GM04504 (cell line): ENCODE data around the gene SZT2.
A peak's percentile ranks its signal among the peaks of the same experiment; 100 is the strongest.
"Not testable (repeated sequence)": the region's sequence is repeated elsewhere in the genome, so short reads cannot be mapped to it uniquely, and the experiment has no call there.

Source experiments
- DNase-seq: peaks from one replicate; pipeline ENCODE4 v3.0.0-alpha.2; 2012; ENCODE audit warnings: low read depth

SZT2 gene

DNA sequence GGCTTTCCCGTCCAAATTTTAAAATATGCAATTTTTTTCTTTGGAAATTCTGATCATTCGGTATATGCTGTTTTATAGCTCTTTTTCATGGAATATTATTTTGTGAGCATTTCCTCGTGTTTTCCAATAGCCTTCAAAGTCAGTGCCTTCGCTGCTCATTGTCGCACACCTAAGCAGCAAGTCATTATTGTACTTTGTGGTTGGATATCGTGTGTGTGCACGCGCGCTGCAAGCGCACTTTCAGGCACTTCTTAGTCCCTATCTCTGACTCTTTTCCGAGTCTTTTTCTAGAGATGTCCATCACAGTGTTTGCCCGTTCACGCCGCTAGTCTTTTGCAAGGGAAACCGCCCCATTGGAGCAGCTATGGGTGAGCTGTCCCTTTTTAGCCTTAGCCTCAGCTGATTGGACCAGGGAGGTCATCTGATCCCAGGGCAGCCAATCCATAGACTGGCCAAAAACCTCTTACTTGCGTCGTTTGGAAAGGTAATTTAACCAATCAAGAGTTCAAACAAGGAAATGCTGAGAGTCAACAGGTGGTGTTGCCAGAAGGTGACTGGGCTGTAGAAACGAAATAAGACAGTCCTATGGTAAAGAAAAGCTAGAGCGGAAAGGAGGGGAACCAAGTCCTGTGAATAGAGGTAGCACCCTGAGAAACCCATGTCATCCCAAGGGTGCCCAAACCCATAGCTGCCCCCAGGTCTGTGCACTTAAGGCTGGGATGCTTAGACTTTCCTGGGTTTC lies 64.7 kb downstream of the SZT2 start:
- peak; percentile 52 for DNase-seq

DNA sequence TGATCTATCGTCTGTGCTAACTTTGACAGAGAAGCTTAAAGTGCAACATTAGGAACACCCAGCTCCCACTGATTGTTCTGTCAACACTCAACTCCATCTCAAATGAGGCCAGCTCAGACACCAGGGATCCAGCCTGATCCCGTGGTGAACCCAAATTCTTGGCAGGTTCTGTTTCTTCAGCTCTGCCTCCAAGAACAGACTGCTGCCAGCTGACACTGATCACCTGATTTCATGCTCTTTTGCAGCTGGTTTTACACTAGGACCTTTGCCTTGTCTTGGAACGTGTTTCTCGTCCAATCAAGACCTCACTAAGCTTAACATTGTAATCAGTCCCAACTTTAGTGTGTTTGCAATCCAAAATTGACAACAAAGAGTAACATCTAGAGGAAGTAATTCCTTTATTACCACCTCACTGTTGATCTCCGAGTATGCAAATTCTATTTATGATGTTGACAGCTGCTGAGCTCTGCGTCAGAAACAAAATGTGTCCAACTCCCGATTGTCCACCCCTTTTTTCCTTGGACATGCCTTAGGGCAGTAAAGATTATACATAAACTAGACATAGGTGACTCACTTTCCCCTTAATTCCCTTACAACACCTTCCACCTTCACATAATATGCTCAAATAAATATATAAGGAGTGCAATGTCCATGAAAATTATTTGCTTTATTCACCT lies 65.7 kb downstream of the SZT2 start:
- DNase-seq = no peak

DNA sequence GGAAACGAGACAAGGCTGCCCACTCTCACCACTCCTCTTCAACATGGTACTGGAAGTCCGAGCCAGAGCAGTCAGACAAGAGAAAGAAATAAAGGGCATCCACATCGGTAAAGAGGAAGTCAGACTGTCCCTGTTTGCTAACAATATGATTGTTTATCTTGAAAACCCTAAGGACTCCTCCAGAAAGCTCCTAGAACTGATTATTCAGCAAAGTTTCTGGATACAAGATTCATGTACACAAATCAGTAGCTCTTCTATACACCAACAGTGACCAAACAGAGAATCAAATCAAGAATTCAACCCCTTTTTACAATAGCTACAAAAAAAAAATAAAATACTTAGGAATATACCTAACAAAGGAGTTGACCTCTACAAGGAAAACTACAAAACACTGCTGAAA lies 68.7 kb downstream of the SZT2 start:
- DNase-seq = not testable (repeated sequence)

DNA sequence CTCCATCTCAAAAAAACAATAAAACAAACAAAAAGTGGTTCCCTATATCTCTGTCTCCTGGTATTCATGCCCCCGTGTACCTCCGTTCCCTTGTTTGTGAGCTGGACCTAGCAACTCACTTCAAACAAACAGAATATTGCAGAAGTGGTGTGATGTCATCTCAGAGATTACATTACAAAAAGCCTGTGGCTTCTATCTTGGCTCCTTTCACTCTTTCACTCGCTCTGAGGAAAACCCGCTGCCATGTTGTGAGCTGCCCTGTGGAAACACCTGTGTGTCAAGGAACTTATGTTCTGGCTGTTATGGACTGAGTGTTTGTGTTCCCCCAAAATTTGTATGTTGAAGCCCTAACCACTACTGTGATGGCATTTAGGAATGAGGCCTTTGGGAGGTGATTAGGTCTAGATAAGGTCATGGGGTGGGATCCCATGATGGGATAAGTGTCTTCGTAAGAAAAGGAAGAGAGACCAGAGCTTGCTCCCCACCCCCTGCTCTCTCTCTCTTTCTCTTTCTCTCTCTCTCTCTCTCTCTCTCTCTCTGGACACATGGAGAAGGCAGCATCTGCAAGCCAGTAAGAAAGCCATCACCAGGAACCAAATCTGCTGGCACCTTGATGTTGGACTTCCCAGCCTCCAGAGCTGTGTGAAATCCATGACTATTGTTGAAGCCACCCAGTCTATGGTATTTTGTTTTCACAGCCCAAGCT lies 71.4 kb downstream of the SZT2 start:
- DNase-seq = no peak

DNA sequence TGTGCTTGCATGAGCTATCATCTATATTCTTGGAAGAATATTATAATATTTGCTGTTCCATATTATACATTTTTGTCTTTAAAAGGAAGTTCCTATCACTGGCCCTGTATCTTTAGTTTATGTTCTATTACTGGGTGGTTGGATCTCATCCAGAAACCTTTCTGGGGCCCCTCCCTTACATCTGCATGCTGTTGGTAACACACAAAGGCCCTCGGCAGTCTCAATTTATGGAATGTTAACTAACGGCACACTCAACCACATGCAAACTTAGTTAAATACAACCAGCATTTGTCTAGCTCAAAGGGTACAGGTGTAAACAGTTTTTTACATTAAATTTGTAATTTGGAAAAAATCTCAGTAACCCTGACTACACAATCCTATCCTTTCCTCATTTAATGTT lies 73.8 kb downstream of the SZT2 start:
- no peak for DNase-seq

DNA sequence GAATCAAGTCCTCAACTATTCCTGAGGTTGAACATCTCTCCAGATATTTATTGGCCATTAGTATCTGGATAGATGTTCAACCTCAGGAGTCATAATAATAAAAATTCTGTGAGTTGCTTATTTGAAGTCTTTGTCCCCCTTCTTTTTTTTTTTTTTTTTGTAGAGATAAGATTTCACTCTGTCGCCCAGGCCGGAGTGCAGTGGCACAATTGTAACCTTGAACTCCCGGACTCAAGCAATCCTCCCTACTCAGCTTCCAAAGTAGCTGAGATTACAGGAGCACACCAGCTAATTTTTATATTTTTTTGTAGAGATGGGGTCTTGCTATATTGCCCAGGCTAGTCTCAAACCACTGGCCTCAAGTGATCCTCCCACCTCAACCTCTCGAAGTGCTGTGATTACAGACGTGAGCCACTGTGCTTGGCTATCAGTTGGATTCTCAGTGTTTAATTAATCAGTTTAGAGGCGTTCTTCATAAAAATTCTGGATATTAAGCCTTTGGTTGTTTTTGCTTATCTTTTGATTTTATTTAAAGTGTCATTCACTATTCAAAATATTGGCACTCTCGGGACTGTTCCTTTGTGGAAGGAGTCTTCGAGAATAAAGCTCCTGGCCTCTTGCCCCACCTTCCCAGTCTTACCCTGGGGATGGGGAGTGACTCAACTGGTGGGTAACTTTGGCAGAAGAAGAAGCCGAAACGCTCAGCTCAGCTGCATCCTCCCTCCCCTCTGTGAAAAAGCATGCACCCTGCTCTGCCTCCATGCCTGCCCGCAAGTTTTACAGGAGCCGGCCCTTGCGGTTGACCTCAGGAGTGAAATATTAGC lies 75.2 kb downstream of the SZT2 start:
- no peak for DNase-seq

DNA sequence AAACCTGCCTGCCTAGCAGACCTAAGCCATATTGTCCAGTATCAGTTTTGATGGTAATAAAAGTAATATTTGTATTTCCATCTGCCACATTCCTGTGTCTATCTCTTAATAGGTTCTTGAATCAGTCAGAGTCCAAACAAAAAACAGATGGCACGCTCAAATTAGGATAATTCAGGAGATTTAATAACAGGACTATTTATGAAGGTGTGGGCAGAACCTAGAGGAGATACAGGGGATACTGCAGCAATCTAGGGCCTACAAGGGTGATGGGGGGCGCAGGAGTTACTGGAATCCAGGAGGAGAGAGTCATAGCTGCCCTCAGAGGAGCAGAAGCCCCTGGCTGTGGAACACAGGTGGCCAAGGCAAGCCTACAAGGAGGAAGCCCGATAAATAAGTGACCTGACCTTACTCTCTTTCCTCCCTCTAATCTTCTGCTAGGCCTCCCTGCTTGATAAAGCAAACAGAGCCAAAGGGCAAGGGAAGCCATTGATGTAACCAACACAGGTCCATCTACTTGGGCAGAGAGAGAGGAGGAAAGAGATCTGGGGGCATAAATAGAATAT lies 75.9 kb downstream of the SZT2 start:
- no peak for DNase-seq

DNA sequence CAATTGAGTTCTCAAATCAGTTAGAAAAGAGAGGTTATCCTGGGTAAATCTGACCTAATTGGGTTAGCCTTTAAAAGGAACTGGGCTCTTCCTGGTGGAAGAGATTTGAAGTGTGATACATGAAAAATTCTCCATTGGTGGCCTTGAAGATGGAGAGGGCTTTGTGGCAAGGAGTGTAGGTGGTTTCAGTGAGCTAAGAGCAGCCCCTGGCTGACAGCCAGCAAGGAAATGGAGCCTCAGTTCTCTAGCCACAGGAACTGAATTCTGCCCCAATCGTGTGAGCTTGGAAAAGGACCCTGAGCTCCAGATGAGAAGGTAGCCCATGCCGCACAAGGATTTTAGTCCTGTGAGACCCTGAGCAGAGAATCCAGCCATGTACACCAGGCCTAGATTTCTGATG lies 76.7 kb downstream of the SZT2 start:
- no peak for DNase-seq

DNA sequence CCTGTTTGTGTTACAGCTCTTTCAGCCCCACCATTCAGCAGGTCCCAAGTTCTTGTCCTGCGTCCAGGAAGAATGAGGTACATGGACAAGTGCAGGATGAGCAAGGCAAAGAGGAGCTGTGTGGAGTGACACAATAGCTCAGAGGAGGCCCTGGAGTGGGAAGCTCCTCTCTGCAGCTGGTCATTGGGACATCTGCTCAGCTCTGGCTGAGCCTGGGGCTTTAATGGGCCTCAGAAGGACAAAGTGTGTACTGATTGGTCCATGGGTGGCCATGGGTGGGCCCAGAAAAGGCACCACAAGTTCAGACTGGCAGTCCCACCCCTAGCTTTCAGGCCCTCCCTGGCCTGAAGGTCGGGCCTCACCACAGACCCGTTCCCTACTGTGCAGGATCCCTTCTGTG lies 78.7 kb downstream of the SZT2 start:
- no peak for DNase-seq

DNA sequence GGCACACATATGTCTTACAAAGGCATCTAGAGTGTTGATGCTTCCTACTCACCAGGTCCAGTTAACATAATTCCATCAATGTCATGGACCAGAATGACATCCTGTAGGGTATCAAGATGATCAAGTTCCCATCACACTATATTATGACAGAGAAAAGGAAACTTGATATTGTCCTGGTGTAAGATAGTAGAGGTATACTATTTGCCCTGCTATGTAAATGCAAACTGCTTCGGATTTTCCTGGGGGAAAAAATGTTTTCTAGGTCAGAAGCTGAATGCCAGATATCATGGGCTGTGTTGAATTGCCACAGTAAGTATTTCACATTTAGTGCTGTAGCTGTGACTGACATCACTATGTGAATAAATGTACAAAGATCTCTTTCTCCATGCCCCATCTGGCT lies 80.2 kb downstream of the SZT2 start:
- no peak for DNase-seq

DNA sequence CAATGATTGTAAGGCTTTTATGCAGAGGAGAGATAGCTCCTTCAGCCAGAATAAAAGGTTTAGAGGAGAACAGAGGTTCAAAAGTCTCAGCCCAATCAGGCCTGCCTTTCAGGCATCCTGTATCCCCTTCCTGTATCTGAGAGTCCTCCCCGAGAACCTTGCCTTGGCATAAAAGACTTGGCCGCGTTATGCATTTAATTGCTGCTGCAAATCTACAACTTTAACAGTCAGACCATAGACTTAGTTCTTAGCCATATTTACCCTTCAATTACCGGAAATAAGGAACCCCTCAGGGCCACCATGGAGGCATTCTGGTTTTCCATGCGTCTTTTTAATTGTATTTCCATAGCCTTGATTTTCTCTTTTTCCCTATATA lies 82.4 kb downstream of the SZT2 start:
- DNase-seq = no peak

DNA sequence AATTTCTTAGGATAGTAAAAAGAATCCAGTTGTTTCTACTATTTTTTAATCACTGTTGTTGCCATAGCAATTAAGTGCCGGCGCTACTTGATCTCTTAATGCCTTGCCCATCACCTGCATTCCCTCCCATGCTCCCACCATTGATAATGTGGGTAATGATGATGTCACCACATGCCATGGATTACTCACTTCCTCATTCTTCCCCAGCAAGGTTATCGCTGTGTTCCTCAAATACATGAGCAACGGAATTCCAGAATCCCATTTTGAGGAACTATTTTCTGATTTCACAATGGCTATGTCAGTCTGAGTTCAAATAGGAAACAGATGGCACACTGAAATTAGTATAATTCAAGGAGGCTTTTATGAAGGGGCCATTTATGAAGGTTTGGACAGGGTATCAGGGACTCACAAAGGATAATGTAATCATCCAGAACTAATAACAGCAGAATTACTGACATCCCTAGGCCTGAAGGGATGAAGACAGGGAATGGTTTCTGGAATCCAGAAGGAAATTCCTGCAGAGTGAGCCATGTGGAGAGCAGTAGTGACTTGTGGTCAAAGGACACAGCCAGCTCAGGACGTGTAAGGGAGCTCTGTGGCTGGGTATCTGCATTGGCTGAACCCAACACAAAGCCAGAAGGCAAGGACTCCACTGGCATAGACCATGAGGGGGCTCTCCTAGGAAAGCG lies 82.9 kb downstream of the SZT2 start:
- peak; percentile 81 for DNase-seq

DNA sequence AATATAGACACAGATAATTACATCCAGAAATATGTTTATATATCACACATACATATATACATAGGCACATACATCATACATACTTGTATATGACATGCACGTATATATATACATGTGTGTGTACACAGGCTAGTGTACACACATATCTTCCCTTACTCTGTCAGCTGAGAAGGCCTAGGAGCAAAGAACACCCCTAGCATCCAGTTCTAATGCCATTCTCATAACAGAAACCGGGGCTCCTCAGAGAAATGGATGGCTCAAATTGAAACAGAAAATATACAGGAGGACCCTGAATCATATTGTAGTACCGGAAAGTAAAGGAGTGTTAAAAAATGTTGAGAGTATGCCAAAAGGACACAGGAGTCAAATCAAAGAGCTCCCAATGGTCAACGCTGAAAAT lies 83.8 kb downstream of the SZT2 start:
- no peak for DNase-seq

DNA sequence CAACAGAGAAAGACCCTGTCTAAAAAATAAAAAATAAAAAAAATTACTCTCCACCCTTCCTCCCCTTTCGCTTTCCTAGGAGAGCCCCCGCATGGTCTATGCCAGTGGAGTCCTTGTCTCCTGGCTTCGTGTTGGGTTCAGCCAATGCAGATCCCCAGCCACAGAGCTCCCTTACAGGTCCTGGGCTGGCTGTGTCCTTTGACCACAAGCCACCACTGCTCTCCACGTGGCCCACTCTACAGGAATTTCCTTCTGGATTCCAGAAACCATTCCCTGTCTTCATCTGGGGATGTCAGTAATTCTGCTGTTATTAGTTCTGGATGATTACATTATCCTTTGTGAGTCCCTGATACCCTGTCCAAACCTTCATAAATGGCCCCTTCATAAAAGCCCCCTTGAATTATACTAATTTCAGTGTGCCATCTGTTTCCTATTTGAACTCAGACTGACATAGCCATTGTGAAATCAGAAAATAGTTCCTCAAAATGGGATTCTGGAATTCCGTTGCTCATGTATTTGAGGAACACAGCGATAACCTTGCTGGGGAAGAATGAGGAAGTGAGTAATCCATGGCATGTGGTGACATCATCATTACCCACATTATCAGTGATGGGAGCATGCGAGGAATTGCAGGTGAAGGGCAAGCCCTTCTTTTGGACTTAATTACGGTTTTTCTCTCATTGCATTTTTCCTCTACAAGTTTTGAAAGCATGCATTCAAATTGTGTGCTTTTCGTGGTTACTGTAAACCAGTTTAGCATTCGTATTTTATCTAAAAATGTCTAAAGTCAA lies 86.1 kb downstream of the SZT2 start:
- DNase-seq = not testable (repeated sequence)

DNA sequence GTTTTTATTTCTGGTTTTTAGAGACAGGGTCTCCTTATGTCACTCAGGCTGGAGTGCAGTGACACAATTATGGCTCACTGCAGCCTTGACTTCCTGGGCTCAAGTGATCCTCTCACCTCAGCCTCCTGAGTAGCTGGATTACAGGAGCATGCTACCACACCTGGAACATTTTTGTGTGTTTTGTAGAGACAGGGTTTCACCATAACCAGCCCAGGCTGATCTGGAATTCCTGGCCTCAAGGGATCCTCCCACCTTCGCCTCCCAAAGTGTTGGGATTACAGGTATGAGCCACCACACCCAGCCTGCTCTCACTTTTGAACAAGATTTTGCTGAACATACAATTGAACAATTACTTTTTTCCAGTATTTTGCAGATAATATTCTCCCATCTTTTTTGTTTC lies 88.0 kb downstream of the SZT2 start:
- DNase-seq = no peak

DNA sequence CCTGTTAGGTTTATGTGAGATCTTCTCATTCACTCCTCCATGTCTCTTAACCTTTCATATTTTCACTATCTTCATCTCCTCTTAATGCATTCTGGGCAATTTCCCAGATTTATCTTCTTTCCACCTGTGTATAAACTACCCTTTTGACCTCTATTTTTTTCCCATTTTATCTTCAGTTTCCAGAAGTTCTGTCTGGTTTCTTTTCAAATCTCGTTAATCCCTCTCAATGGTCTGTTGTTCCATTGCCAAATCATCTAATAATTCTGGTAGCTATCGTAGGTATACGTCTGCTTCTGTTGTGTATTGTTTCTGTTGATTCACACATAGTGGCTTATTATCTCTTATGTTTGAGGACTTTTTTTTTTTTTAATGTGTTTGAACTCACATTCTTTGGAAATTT lies 89.7 kb downstream of the SZT2 start:
- no peak for DNase-seq

DNA sequence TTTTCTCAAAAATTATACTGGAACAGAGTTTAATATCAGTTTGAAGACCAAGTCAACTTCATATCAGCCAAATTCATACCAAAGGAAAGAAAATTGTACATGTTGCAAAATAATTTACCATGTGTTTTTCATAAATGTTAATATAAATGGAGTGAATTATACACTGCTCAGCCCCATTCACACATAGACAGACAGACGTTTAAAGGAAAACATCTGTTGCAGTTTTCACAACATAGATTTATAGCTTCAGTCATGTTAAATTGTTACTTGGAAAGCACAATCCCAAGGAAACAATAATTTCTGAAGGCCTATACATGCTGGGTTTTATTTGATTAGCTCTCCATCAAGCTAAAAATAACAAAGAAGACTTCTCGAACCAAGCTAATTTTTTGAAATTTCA lies 91.8 kb downstream of the SZT2 start:
- DNase-seq = no peak

DNA sequence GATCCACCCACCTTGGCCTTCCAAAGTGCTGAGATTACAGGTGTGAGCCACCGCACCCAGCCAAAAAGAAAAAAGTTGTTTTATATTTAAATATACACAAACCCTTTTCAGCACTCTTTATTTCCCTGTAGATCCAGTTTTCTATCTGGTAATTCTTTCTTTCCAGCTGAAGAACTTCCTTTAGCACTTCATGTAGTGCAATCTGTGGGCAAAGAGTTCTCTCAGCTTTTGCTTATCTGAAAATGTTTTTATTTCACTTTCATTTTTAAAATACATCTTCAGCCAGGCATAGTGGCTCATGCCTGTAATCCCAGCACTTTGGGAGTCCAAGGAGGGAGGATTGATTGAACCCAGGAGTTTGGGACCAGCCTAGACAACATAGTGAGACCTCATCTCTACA lies 92.5 kb downstream of the SZT2 start:
- no peak for DNase-seq

DNA sequence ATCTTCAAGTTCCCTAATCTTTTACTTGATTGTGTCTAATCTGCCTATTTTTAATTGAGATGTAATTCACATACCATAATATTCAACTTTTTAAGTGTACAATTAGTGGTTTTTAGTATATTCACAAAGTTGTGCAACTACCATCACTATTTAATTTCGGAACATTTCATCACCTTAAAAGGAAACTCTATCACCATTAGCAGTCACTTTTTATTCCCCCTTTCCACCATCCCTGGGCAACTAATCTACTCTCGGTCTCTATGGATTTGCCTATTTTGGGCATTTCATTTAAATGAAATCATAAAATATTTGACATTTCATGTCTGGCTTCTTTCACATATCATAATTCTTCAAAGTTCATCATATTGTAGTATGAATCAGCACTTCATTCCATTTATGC lies 94.7 kb downstream of the SZT2 start:
- DNase-seq = no peak

DNA sequence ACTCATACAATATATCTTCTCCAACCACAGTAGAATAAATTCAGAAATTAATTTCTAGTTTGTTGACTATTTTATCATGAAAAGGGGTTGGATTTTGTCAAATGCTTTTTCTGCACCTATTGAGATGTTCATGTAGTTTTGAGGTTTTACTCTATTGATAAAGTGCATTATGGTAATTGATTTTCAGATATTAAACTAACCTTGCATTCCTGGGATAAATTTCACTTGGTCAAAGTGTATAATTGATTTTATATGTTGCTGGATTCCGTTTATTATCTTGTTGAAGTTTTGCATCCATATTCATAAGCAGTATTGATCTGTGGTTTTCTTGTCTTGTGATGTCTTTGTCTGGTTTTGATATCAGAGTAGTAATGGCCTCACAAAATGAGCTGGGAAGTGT lies 98.5 kb downstream of the SZT2 start:
- no peak for DNase-seq

DNA sequence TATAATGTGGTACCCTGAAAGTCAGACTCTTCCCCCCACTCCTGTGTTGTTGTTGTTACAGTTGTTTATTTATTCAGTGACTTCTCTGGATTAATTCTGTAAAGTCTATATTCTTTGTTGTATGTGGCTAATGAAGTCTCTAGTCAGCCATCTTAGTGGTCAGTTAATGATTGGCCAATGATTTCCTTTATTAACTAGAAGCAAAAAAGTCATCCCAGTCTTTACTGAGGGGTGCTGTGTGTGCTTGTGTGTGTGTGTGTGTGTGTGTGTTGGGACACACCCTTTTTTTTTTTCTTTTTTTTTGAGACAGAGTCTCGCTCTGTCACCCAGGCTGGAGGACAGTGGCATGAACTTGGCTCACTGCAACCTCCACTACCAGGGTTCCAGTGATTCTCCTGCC lies 101.4 kb downstream of the SZT2 start:
- DNase-seq = no peak
